Measurements from ENCODE around the gene FGA. TPM values are rescaled to one million over a fixed set of nuclear protein-coding genes. Genes with fewer than 3 reads are reported as not detected.

FGA gene
- polyA plus RNA-seq, 6 donors from 2014 or later: not detected

- Mint-ChIP-seq H3K9me3 (peaks cover 0 to 2% (median 0%) of the 10 kb centered on the region in 7 donors), H3K4me1 (peaks cover 7 to 24% (median 18%) of the 10 kb centered on the region in 3 donors), H3K36me3 (no peaks in the 10 kb centered on the region), H3K27me3 (peaks cover 0 to 5% (median 0%) of the 10 kb centered on the region in 3 donors), H3K27ac (peak overlapping the region in 4 of 6 donors; percentile 5 to 47 (median 33)), H3K4me3 (peak overlapping the region in 6 of 8 donors; percentile 9 to 55 (median 44))
- ATAC-seq (ENCODE audit: low read depth in 2 of 2): no peak
- DNase-seq: no peak
Measured at GRCh38 chr4:154616287-154616686, 25.7 kb upstream of the FGA start.

DNA sequence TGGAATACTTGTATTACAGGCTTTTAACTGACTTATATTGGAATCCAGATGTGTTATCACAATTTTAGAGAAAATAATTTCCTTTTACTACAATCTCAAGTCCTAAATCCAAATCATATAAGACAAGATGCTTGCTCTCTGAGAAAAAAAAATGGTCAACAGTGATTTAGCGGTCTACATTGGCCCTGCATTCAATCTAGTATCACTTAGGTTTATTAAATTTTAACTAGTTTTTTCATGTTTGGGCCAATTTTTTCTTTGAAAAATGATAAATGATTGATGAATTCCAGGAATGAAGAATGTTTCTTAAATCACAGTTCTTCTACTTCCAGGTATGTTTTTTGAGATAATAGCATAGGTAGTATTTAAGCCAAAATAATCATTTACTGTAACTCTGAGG lies 24.7 kb upstream of the FGA start:
- Mint-ChIP-seq H3K27me3 (peaks cover 0 to 5% (median 0%) of the 10 kb centered on the region in 3 donors), H3K4me1 (peaks cover 7 to 24% (median 18%) of the 10 kb centered on the region in 3 donors), H3K27ac (no peak overlapping the region), H3K9me3 (peaks cover 0 to 2% (median 0%) of the 10 kb centered on the region in 7 donors), H3K36me3 (no peaks in the 10 kb centered on the region), H3K4me3 (no peak overlapping the region)
- ATAC-seq (ENCODE audit: low read depth in 2 of 2) (no peak), DNase-seq (no peak)

DNA sequence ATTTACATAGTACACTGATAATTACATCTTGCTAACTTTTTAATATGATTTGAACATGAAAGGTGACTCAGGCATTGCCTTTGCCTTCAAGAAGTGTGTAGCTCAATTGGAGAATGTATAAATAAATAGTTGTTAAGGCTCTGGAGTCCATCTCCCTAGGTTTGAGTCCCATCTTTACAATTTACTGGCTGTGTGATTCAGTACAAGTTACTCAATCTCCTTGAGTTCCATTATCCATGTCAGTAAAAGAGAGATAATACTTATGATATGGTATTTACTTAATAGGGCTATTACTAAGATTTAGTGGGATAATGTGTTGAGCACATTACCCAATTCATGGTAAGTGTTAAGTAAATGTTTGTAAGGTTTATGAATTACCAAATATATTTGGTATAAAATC lies 23.8 kb upstream of the FGA start:
- H3K36me3 Mint-ChIP-seq: no peaks in the 10 kb centered on the region
- H3K9me3 Mint-ChIP-seq: peaks cover 0 to 2% (median 0%) of the 10 kb centered on the region in 7 donors
- no peak overlapping the region for H3K4me3 Mint-ChIP-seq
- no peak overlapping the region for H3K27ac Mint-ChIP-seq
- ATAC-seq (ENCODE audit: low read depth in 2 of 2) (no peak), DNase-seq (no peak)
- peaks cover 7 to 24% (median 18%) of the 10 kb centered on the region in 3 donors for H3K4me1 Mint-ChIP-seq
- peaks cover 0 to 5% (median 3%) of the 10 kb centered on the region in 3 donors for H3K27me3 Mint-ChIP-seq

DNA sequence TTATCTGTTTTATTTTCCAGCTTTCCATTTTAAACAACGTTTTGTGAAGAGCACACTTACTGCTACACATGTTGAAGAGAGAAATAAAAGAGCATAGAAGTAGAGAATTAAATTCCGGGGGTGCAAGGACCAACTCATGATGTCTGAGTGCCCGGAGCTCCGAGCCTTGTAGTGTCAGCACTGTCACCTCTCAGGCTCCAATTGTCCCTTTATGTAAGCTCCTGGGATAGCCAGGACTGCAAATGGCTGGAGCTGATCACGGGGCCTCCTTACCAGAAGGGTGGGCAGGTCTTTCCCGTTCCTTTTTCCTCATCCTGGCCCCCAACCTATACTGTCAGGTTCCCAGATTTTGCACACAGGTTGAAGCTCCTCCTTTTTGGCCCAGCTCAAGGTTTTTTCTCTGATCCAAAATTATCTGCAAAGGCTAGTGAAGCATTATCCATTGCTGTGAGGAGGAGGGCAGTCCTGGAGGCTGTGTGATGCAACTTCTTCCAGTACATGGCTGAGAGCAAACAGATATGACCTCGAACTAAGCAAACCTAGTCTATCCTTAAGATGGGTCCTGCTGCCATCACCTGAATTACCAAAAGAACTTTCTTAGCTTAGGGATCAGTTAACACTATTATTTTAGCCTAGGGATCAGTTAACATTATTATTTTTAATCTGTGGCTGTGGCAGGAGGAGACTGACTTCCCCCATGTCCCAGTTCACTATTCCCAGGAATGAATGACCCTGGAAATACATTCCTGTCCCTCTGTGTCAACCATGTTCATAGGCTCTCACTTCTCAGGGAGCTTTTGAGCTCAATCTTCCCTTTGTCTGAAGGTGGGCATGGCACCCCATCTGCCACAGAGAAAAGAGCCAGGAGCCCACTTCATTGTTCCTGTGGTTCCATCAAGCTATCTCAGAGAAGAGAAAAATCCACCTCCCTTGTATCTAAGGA lies 22.2 kb upstream of the FGA start, which contains the start of gene FGG:
FGG (minus strand) TSS at position 185 of the 943 bp plus-strand sequence; CDS start at position 138, 47 bp downstream.
- peaks cover 4 to 17% (median 11%) of the 10 kb centered on the region in 3 donors for H3K27me3 Mint-ChIP-seq
- DNase-seq (no peak), ATAC-seq (ENCODE audit: low read depth in 2 of 2) (no peak)
- H3K36me3 Mint-ChIP-seq: peaks cover 0 to 6% of the 10 kb centered on the region in 2 donors
- peak within 1 kb of the TSS in 1 of 6 donors; percentile 21 for H3K27ac Mint-ChIP-seq
- peaks cover 7 to 18% (median 12%) of the 10 kb centered on the region in 3 donors for H3K4me1 Mint-ChIP-seq
- peaks cover 0 to 2% (median 0%) of the 10 kb centered on the region in 7 donors for H3K9me3 Mint-ChIP-seq
- no peak within 1 kb of the TSS for H3K4me3 Mint-ChIP-seq

DNA sequence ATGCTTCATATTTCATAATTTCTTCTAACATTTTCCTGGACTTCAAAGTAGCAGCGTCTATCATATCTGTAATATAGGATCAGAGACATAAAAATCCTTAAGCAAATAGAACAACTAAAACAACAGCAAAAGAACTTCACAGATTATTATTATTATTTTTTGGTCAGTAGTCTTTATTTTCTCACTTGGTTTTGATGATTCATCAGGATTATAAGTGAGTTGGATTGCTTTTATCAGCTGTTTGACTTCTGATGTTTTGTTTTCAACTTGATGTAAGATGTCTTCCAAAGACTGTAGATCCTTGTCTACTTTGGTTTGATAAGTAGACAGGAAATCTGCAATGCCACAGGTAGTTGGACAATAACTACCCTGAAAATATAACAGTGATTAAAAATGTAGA lies 21.3 kb upstream of the FGA start:
- H3K4me3 Mint-ChIP-seq: no peak overlapping the region
- peaks cover 0 to 6% of the 10 kb centered on the region in 2 donors for H3K36me3 Mint-ChIP-seq
- ATAC-seq (ENCODE audit: low read depth in 2 of 2): no peak

GRCh38 chr4:154610582-154610981 lies 20.0 kb upstream of the FGA start:
- H3K27me3 Mint-ChIP-seq: peaks cover 10 to 30% (median 17%) of the 10 kb centered on the region in 3 donors
- H3K4me1 Mint-ChIP-seq: no peaks in the 10 kb centered on the region
- H3K36me3 Mint-ChIP-seq: peaks cover 0 to 6% of the 10 kb centered on the region in 2 donors
- ATAC-seq (ENCODE audit: low read depth in 2 of 2) (no peak), DNase-seq (no peak)
- no peak overlapping the region for H3K4me3 Mint-ChIP-seq
- no peaks in the 10 kb centered on the region for H3K9me3 Mint-ChIP-seq
- no peak overlapping the region for H3K27ac Mint-ChIP-seq

More for the DNA sequence above, 21.3 kb upstream of the FGA start:
- DNase-seq: no peak
- Mint-ChIP-seq H3K27me3 (peaks cover 9 to 19% (median 11%) of the 10 kb centered on the region in 3 donors), H3K27ac (no peak overlapping the region), H3K9me3 (peaks cover 0 to under 1% (median 0%) of the 10 kb centered on the region in 7 donors), H3K4me1 (peaks cover 6 to 12% (median 8%) of the 10 kb centered on the region in 3 donors)

GRCh38 chr4:154609532-154609931 lies 19.0 kb upstream of the FGA start:
- Mint-ChIP-seq H3K27ac (no peak overlapping the region), H3K36me3 (peaks cover 0 to 6% of the 10 kb centered on the region in 2 donors), H3K4me3 (no peak overlapping the region), H3K4me1 (no peaks in the 10 kb centered on the region), H3K27me3 (peaks cover 17 to 40% (median 22%) of the 10 kb centered on the region in 3 donors), H3K9me3 (no peaks in the 10 kb centered on the region)
- ATAC-seq (ENCODE audit: low read depth in 2 of 2) (no peak), DNase-seq (no peak)

DNA sequence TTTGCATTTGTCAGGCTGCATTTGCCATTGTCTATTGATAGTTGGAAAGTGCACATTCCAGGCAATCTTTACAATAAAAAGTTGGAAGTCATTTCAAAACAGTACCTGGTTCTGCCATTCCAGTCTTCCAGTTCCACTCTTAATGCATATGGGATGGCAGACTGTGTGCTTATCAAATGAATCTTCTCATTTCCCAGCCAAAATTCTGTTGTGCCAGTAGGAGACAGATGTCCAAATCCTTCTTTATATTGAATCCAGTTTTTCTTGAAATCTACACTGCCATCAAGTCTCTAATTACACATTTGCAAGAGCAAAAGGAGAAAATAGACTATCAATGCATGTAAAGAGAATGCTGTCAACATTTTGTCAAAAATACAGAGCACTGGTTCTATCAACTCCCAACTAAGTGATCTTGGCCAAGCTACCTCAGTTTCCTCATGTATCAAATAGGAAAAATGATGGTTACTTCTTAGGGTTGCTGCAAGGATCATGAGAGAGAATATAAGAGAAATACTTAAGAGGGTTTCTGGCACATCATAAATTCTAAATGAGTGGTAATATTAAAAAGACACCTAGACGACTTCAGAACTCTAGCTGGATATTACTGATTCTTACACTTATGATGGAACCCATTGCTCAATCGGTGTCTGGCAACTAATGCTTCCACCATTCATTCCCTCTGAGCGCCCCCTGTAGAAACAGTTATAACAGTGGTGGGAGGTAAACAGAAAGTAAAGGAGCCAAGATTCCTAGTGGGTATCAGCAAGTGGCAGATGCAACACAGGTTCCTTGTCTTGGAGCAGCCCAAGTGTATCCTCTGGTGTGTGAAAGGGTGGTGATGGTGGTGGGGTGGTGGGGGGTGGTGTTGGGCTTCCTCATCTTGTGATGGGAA lies 18.1 kb upstream of the FGA start:
- Mint-ChIP-seq H3K9me3 (no peaks in the 10 kb centered on the region), H3K4me3 (no peak overlapping the region), H3K4me1 (no peaks in the 10 kb centered on the region), H3K27ac (no peak overlapping the region), H3K27me3 (peaks cover 17 to 43% (median 17%) of the 10 kb centered on the region in 3 donors), H3K36me3 (peaks cover 0 to 6% of the 10 kb centered on the region in 2 donors)
- DNase-seq (no peak), ATAC-seq (ENCODE audit: low read depth in 2 of 2) (no peak)

DNA sequence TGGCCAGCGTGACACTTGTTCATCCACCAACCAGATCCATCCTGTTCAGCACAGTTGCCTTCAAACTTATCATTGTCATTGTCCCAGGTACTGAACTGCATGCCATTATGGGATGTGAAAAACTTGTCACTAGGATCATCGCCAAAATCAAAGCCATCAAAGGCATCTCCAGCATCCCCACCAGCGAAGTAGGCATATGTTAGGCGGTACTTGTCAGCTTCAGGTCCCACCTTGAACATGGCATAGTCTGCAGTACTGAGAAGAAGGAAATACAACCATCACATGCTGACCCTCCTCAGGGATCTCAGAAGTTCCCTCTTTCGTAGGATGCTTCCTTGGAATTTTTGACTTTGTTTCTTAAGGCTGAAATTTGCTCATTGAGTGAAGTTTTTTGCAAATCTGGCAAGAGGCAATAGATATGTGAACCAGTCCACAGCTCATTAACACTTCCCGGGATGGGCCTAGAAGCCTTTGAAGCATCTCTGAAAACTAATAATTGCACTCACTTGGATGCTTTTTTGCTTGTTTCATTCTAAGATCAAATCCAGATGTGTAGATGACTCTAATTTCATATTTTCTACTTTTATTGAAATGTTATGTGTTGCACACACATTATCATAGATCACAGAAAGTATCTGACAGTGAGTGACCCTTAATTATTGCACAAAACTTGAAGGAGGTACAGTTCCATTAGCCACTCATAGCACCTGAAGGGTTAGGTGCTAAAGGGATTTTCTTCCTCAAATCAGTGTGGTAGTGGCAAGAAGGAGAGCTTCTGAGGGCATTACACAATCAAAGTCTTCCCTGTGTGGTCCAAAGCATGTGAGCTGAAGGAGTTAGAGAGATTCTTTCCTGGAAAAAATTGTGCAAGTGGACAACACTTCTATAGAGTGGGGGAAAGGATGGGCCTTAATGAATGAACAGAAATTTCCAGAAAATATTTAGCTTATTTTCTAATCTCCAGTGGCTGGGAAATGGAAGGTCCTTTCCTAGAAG lies 16.5 kb upstream of the FGA start:
- H3K4me1 Mint-ChIP-seq: no peaks in the 10 kb centered on the region
- no peak overlapping the region for H3K27ac Mint-ChIP-seq
- no peak for ATAC-seq (ENCODE audit: low read depth in 2 of 2)
- no peak overlapping the region for H3K4me3 Mint-ChIP-seq
- peaks cover 0 to 6% of the 10 kb centered on the region in 2 donors for H3K36me3 Mint-ChIP-seq
- peaks cover 24 to 59% (median 25%) of the 10 kb centered on the region in 3 donors for H3K27me3 Mint-ChIP-seq
- DNase-seq: no peak
- no peaks in the 10 kb centered on the region for H3K9me3 Mint-ChIP-seq

DNA sequence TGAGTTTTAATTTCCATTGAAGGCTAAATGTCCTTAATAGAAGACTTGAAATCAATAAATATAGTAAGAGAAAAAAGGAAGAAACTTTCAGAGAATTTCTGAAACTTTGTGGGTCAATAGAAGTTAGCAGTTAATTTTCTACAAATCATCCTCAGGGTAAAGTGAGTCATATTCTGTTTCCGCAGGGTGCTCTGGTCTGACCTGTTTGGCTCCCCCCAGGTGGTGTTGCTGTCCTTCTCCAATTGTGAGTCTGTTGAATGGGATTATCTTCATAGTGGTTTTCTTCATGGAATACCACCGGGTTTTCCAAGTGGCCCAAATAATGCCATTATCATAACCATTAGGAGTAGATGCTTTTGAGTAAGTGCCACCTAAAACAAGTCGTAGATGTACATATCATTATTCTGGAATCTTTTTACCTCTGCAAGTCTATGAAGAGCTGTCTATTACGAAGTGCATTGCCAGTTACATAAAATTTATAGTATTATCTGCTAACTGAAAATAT lies 14.2 kb upstream of the FGA start:
- ATAC-seq (ENCODE audit: low read depth in 2 of 2) (no peak), DNase-seq (no peak)
- H3K27ac Mint-ChIP-seq: no peak overlapping the region
- no peaks in the 10 kb centered on the region for H3K4me1 Mint-ChIP-seq
- H3K27me3 Mint-ChIP-seq: peaks cover 24 to 74% (median 31%) of the 10 kb centered on the region in 3 donors
- no peak overlapping the region for H3K4me3 Mint-ChIP-seq
- H3K9me3 Mint-ChIP-seq: no peaks in the 10 kb centered on the region
- peaks cover 0 to 6% of the 10 kb centered on the region in 2 donors for H3K36me3 Mint-ChIP-seq

DNA sequence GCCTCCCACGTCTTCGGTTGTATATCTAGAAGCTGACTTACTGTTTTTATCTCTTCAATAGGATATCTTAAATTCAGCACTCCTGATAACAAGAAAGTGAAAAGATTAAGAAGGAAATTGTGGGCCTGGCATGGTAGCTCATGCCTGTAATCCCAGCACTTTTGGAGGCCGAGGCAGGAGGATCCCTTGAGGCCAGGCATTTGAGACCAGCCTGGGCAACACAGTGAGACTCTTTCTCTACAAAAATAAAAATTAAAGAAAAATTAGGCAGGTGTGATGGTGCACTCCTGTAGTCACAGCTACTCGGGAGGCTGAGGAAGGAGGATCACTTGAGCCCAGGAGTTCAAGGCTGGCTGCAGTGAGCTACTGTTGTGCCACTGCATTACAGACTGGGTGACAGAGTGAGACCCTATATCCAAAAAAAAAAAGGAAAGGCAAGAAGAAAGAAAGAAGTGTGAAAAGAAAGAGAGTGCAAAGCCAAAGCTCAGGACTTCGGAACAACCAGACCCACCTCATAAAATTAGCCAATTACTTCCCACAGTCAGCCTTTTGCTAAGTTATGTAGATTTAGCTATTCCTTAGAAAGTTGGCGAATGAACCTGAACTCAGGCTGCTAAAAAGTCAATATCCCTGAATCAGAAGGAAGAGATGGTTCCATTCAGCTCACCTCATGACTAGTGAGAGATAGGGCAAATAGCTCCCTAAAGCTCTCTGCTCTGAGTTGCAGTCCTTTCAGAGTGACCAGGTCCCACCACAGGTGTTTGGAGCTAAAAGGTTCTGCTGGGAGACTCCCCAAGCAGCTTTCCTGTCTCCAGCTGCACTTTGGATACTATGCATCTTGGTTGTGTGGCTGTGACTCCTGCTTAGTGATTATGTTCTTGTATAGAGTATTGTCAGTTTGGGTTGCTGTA lies 12.7 kb upstream of the FGA start:
- H3K27ac Mint-ChIP-seq: no peak overlapping the region
- peaks cover 0 to 1% of the 10 kb centered on the region in 2 donors for H3K36me3 Mint-ChIP-seq
- ATAC-seq (ENCODE audit: low read depth in 2 of 2): no peak
- peaks cover 20 to 62% (median 30%) of the 10 kb centered on the region in 3 donors for H3K27me3 Mint-ChIP-seq
- no peaks in the 10 kb centered on the region for H3K4me1 Mint-ChIP-seq
- no peak for DNase-seq
- no peak overlapping the region for H3K4me3 Mint-ChIP-seq
- H3K9me3 Mint-ChIP-seq: no peaks in the 10 kb centered on the region
